ENCODE data around the gene LNPEP. TPM values are rescaled to one million over a fixed set of nuclear protein-coding genes. Genes with fewer than 3 reads are reported as not detected.

LNPEP gene
- total and polyA plus RNA-seq, 2 of the 13 experiments (the other 11 are each of a cell fraction or from before 2014, with no cell fraction given), result 8.0 to 16.9 TPM

DNA sequence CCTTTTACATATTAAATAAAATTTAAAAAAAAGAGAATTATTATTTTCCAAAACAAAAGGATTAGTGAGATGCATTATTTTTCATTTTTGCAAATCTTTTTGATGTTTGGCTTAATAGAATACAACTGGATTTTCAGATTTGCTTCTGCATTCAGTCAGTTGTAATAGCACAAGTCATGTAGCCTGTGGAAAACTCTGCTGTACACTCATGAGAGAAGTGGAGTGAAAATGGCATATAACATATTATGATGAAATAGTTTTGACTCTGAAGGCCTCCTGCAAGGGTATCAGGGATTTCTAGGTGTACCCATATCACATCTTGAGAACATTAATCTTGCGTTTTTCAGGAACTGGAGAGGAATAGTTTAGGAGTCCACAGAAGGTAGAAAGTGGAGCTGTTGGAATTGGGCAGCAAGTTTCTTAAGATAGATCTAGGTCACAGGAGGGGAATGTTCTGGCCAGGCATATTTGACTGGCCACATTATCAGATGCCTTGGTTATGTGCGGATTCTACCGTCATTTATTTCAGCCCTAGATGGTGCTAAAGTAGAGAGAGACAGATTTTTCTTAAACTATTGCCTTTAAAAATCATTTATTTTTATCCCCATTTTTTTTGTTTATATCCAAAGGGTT is 16.4 kb downstream of the LNPEP start:
- H3K27ac ChIP-seq (ENCODE audit: extremely low read length, insufficient read depth, low read length), result no peak overlapping the region
- H3K4me1 ChIP-seq (ENCODE audit: insufficient read depth, low read length), result peaks cover 20% of the 10 kb centered on the region; the same call in 1 of the 2 replicates
- peaks cover 25% of the 10 kb centered on the region for H3K79me2 ChIP-seq (ENCODE audit: insufficient read depth, low read length)
- no peak for DNase-seq (ENCODE audit: low spot score)
- TF ChIP-seq ZBTB3 (CRISPR knock-in tag; IDR thresholded peaks at IDR 0.05; ENCODE audit: borderline replicate concordance, low read depth), result no peak
- no peak for TF ChIP-seq ZNF75D (CRISPR knock-in tag; IDR thresholded peaks at IDR 0.05; ENCODE audit: borderline replicate concordance)
- TF ChIP-seq, protein P1, sequence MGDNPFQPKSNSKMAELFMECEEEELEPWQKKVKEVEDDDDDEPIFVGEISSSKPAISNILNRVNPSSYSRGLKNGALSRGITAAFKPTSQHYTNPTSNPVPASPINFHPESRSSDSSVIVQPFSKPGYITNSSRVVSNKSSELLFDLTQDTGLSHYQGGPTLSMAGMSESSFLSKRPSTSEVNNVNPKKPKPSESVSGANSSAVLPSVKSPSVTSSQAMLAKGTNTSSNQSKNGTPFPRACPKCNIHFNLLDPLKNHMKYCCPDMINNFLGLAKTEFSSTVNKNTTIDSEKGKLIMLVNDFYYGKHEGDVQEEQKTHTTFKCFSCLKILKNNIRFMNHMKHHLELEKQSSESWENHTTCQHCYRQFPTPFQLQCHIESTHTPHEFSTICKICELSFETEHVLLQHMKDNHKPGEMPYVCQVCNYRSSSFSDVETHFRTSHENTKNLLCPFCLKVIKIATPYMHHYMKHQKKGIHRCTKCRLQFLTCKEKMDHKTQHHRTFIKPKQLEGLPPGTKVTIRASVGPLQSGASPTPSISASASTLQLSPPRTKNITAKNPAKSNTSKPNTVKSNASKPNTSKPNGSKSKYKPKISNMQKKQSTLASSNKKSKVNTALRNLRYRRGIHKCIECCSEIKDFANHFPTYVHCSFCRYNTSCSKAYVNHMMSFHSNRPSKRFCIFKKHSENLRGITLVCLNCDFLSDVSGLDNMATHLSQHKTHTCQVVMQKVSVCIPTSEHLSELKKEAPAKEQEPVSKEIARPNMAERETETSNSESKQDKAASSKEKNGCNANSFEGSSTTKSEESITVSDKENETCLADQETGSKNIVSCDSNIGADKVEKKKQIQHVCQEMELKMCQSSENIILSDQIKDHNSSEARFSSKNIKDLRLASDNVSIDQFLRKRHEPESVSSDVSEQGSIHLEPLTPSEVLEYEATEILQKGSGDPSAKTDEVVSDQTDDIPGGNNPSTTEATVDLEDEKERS (CRISPR knock-in tag; IDR thresholded peaks at IDR 0.05), result no peak
- no peak for TF ChIP-seq ZNF839 (CRISPR knock-in tag; IDR thresholded peaks at IDR 0.05; ENCODE audit: borderline replicate concordance)
- no peak for TF ChIP-seq ZNF761 (CRISPR knock-in tag; conservative IDR thresholded peaks at IDR 0.05)
- no peak for TF ChIP-seq ZNF577 (CRISPR knock-in tag; IDR thresholded peaks at IDR 0.05; ENCODE audit: borderline replicate concordance, low read depth)
- TF ChIP-seq IKZF1 (IDR thresholded peaks at IDR 0.05), result no peak
- TF ChIP-seq CCAR2 (optimal IDR thresholded peaks at IDR 0.05; ENCODE audit: low read depth, low read length), result no peak
- TF ChIP-seq, protein P2, sequence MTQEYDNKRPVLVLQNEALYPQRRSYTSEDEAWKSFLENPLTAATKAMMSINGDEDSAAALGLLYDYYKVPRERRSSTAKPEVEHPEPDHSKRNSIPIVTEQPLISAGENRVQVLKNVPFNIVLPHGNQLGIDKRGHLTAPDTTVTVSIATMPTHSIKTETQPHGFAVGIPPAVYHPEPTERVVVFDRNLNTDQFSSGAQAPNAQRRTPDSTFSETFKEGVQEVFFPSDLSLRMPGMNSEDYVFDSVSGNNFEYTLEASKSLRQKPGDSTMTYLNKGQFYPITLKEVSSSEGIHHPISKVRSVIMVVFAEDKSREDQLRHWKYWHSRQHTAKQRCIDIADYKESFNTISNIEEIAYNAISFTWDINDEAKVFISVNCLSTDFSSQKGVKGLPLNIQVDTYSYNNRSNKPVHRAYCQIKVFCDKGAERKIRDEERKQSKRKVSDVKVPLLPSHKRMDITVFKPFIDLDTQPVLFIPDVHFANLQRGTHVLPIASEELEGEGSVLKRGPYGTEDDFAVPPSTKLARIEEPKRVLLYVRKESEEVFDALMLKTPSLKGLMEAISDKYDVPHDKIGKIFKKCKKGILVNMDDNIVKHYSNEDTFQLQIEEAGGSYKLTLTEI (CRISPR knock-in tag; conservative IDR thresholded peaks at IDR 0.05), result no peak
- H3K4me2 ChIP-seq (ENCODE audit: low read depth, low read length), result no peak overlapping the region
- H3K27me3 ChIP-seq (ENCODE audit: control insufficient read depth in 1 of 2, insufficient read depth in 2 of 2, low read length in 2 of 2), result no peaks in the 10 kb centered on the region
- no peak for FAIRE-seq
- H3K9me3 ChIP-seq (ENCODE audit: low read length), result no peaks in the 10 kb centered on the region
- no TSS peak for BruUV-seq (replicated peaks)
- H2AFZ ChIP-seq (ENCODE audit: low read length), result no peak overlapping the region
- no peak overlapping the region for H3K9ac ChIP-seq (ENCODE audit: insufficient read depth, low read depth, low read length)
- no peaks in the 10 kb centered on the region for H4K20me1 ChIP-seq (ENCODE audit: insufficient read depth, low read length)
- H3K36me3 ChIP-seq (replicated peaks in 1 of 2; ENCODE audit: control insufficient read depth in 1 of 2, insufficient read depth in 2 of 2, low read length in 2 of 2), result no peaks in the 10 kb centered on the region
- intact Hi-C loops (cut with micrococcal nuclease; ENCODE audit: unreplicated experiment) (no loop called here), in situ Hi-C loops (cut with HindIII; ENCODE audit: extremely low pct_ligation_motif_present, low pct_unique_long_range_greater_than_20kb) (no loop called here)
- H3K4me3 ChIP-seq (replicated peaks in 1 of 3; ENCODE audit: insufficient read depth in 1 of 3, low read depth in 2 of 3, low read length in 3 of 3), result no peak overlapping the region
- WGBS (ENCODE audit: low lambda C conversion rate), result 97% methylated on average over 3 of the region's 3 CpGs
- ATAC-seq, result no peak
- CTCF ChIA-PET (ENCODE audit: low intra/inter-chr PET ratio, low total read pairs), result no interaction called here
- POLR2A ChIA-PET, result no interaction called here

Data from HepG2 (cell line).